Mammary epithelial cell (primary cell): Measurements from ENCODE around the gene CYP2D6.

ENCODE experiments used
- EZH2 ChIP-seq: IDR thresholded peaks from 2 replicates; pipeline ENCODE4 v1.6.1; 2012; ENCODE audit warnings: low read length, inconsistent platforms, borderline replicate concordance
- TF ChIP-seq, protein P1 (sequence below), 2 donors: IDR thresholded peaks in 1 of 2; conservative IDR thresholded peaks in 1 of 2; 2 replicates each; pipeline ENCODE4 v1.5.1; 2011 to 2012; ENCODE audit warnings: inconsistent platforms in 2 of 2, low read length in 2 of 2, mild to moderate bottlenecking in 2 of 2, control low read depth in 1 of 2, low read depth in 1 of 2; ENCODE audit not compliant: insufficient read depth in 1 of 2; ENCODE audit errors: extremely low read depth in 1 of 2

DNA sequence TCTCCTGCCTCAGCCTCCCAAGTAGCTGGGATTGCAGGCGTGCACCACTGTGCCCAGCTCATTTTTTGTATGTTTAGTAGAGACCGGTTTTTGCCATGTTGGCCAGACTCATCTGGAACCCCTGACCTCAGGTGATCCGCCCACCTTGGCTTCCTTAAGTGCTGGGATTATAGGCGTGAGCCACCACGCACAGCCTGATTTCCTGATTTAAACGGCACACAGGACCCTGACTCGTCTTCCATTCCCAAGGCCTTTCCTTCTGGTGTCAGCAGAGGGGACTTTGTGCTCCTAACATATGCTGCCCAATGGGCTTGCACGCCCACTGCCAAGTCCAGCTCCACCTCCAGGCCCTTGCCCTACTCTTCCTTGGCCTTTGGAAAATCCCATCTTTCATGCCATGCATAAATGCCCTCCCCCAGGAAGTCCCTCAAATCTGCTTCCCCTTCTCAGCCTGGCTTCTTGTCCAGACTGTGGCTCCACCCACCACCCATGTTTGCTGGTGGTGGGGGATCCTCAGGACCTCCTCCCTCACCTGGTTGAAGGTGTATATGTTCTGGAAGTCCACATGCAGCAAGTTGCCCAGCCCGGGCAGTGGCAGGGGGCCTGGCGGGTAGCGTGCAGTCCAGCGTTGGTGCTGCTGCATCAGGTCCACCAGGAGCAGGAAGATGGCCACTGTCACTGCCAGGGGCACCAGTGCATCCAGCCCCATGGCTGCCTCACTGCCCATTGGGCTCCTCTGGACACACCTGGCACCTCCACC, 23.9 kb upstream of the CYP2D6 start:
- TF ChIP-seq, protein P1, sequence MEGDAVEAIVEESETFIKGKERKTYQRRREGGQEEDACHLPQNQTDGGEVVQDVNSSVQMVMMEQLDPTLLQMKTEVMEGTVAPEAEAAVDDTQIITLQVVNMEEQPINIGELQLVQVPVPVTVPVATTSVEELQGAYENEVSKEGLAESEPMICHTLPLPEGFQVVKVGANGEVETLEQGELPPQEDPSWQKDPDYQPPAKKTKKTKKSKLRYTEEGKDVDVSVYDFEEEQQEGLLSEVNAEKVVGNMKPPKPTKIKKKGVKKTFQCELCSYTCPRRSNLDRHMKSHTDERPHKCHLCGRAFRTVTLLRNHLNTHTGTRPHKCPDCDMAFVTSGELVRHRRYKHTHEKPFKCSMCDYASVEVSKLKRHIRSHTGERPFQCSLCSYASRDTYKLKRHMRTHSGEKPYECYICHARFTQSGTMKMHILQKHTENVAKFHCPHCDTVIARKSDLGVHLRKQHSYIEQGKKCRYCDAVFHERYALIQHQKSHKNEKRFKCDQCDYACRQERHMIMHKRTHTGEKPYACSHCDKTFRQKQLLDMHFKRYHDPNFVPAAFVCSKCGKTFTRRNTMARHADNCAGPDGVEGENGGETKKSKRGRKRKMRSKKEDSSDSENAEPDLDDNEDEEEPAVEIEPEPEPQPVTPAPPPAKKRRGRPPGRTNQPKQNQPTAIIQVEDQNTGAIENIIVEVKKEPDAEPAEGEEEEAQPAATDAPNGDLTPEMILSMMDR (conservative IDR thresholded peaks at IDR 0.05 in 1 of 2, IDR thresholded peaks at IDR 0.05 in 1 of 2; ENCODE audit: extremely low read depth in 1 of 2, insufficient read depth in 1 of 2, low read depth in 1 of 2, low read length in 2 of 2) = no peak
- no peak for TF ChIP-seq EZH2
